ENCODE results near the gene MAS1L. TPM values are rescaled to one million over a fixed set of nuclear protein-coding genes. Genes with fewer than 3 reads are reported as not detected.

The MAS1L gene
- total RNA-seq, 3 donors from 2014 or later, result 0.48 TPM; not detected in 2

DNA sequence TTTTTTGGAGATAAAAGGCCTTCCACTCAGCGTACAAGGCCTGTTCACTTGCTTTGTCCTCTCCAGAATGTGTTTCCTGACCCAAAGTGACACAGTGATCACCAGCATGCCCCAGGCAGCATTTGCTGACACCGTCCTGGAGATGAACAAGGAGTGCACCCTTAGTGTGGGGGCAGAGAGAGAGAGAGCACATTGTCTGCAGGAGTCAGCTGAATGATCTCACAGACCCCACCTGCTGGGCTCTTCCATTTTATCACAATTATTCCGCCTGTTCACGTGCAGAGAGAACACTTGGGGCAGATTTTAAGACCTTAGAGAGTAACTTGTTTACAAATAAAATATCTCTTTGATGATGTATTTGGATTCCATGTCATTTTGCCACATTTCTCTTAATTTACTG, 22.4 kb upstream of the MAS1L start:
- no peaks in the 10 kb centered on the region for H3K27me3 ChIP-seq
- TF ChIP-seq, protein P1, sequence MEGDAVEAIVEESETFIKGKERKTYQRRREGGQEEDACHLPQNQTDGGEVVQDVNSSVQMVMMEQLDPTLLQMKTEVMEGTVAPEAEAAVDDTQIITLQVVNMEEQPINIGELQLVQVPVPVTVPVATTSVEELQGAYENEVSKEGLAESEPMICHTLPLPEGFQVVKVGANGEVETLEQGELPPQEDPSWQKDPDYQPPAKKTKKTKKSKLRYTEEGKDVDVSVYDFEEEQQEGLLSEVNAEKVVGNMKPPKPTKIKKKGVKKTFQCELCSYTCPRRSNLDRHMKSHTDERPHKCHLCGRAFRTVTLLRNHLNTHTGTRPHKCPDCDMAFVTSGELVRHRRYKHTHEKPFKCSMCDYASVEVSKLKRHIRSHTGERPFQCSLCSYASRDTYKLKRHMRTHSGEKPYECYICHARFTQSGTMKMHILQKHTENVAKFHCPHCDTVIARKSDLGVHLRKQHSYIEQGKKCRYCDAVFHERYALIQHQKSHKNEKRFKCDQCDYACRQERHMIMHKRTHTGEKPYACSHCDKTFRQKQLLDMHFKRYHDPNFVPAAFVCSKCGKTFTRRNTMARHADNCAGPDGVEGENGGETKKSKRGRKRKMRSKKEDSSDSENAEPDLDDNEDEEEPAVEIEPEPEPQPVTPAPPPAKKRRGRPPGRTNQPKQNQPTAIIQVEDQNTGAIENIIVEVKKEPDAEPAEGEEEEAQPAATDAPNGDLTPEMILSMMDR (IDR thresholded peaks at IDR 0.05), result no peak
- TF ChIP-seq POLR2AphosphoS5 (IDR thresholded peaks at IDR 0.05) (no peak), POLR2A (IDR thresholded peaks at IDR 0.05) (no peak)
- DNase-seq (ENCODE audit: low spot score in 2 of 2), result peak in 1 of 2 donors; percentile 7
- intact Hi-C loops (cut with DNase I; ENCODE audit: low total_unique reads), result no loop called here
- no peak overlapping the region for H3K27ac ChIP-seq
- no peaks in the 10 kb centered on the region for H3K9me3 ChIP-seq
- no peaks in the 10 kb centered on the region for H3K36me3 ChIP-seq
- no peaks in the 10 kb centered on the region for H3K4me1 ChIP-seq
- no peak overlapping the region for H3K4me3 ChIP-seq

DNA sequence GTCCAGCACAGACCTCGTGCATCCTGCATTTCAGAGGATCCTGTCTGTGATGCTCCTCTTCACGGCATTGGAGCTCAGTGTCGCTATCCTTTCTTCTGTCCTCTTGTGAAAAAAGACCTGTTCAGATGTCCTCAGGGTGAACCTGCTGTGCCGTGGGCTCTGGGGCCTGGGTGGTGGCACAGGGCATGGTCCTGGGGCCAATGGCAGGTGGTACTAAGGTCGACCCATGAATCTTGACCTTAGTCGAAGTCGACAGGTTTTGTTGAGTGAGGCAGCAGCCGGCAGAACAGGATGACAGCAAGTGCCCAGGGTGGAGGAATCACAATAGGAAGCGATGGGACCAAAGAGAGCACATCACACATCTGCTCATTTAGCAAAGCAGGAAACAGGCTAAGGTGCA, 22.0 kb upstream of the MAS1L start:
- Histone ChIP-seq H3K4me3 (no peak overlapping the region), H3K27me3 (no peaks in the 10 kb centered on the region), H3K27ac (no peak overlapping the region), H3K9me3 (no peaks in the 10 kb centered on the region), H3K4me1 (no peaks in the 10 kb centered on the region), H3K36me3 (no peaks in the 10 kb centered on the region)
- intact Hi-C loops (cut with DNase I; ENCODE audit: low total_unique reads), result no loop called here
- TF ChIP-seq POLR2A (IDR thresholded peaks at IDR 0.05) (no peak), POLR2AphosphoS5 (IDR thresholded peaks at IDR 0.05) (no peak)
- TF ChIP-seq, protein P1 (IDR thresholded peaks at IDR 0.05), result no peak
- no peak for DNase-seq (ENCODE audit: low spot score in 2 of 2)

DNA sequence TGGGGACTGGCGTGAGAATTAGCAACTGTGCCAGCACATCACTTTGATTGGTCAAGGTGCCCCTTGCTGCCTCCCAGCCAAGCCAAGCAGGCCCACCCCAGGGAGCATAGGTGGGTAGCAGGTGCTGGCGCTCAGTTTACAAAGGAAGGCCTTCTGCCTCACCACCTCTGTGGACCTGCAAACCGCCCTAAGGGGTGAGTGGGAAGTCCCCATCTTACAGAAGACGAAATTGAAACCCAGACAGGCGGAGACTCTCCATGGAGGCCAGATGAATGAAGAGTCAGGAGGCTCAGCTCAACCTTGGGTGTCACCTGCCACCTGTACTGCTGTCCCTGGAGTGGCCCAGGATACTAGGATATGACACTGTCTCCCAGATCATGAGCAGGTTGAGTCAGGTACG, 21.5 kb upstream of the MAS1L start:
- Histone ChIP-seq H3K27me3 (no peaks in the 10 kb centered on the region), H3K4me3 (no peak overlapping the region), H3K36me3 (no peaks in the 10 kb centered on the region), H3K4me1 (no peaks in the 10 kb centered on the region), H3K9me3 (no peaks in the 10 kb centered on the region), H3K27ac (no peak overlapping the region)
- no peak for DNase-seq (ENCODE audit: low spot score in 2 of 2)
- TF ChIP-seq POLR2A (IDR thresholded peaks at IDR 0.05) (no peak), POLR2AphosphoS5 (IDR thresholded peaks at IDR 0.05) (no peak)
- TF ChIP-seq, protein P1 (IDR thresholded peaks at IDR 0.05), result no peak
- intact Hi-C loops (cut with DNase I; ENCODE audit: low total_unique reads), result no loop called here

DNA sequence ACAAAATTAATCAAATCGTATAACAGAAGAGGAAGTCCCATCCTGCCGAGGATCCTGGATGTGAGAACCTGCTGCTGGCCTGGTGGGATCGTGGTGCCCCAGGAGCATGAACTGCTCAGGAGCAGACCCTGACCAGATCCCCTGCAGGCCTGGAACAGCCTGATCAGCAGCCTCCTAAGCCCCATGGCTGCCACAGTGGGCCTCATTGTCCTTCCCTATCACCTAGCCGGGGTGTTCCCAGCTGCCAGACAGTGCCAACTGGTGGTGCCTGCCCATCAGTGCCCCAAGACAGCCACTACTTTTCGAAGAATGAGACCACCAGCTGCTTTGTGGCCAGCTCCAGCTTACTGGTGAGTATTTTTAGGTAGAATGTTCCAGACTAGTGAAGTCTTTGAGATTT, 19.6 kb upstream of the MAS1L start:
- intact Hi-C loops (cut with DNase I; ENCODE audit: low total_unique reads), result no loop called here

DNA sequence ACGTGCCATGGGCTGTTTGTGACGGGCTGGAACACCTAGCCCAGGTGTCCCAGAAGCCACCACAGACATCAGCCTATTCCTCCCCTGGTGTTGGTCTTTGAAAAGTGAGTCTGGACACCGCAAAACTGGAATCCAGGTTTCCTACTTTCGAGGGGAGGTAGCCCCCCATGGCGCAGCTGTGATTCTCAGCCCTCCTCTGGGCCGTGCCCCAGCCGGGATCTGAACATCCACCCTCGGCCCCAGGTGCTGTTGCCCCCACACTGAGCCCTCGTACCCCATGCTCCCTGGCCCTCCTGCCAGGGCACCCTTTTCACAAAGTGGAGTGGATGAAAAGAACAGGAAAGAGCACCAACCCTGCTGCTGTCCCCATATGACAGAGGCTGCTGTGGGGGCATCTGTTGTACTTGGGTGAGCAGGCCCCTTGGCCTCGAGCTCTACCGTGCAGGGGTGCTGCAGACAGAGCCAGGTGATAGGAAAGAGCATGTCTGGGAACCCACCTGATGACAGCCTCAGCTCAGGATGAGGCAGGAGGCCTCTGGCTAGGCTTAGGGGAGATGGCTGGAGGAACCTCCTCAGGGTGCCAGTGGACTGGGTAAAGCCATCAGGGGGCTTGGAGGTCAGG, 18.8 kb upstream of the MAS1L start:
- no peak overlapping the region for H3K27ac ChIP-seq
- no peak for TF ChIP-seq POLR2AphosphoS5 (IDR thresholded peaks at IDR 0.05)
- TF ChIP-seq, protein P1 (IDR thresholded peaks at IDR 0.05), result no peak
- TF ChIP-seq POLR2A (IDR thresholded peaks at IDR 0.05), result no peak
- H3K4me3 ChIP-seq, result no peak overlapping the region
- DNase-seq (ENCODE audit: low spot score in 2 of 2), result no peak
- H3K36me3 ChIP-seq, result no peaks in the 10 kb centered on the region
- H3K9me3 ChIP-seq, result no peaks in the 10 kb centered on the region
- H3K4me1 ChIP-seq, result no peaks in the 10 kb centered on the region
- H3K27me3 ChIP-seq, result no peaks in the 10 kb centered on the region
- intact Hi-C loops (cut with DNase I; ENCODE audit: low total_unique reads), result no loop called here

More for the DNA sequence above, 19.6 kb upstream of the MAS1L start:
- H3K36me3 ChIP-seq, result no peaks in the 10 kb centered on the region
- no peak for TF ChIP-seq POLR2AphosphoS5 (IDR thresholded peaks at IDR 0.05)
- TF ChIP-seq, protein P1 (IDR thresholded peaks at IDR 0.05), result no peak
- TF ChIP-seq POLR2A (IDR thresholded peaks at IDR 0.05), result no peak
- DNase-seq (ENCODE audit: low spot score in 2 of 2), result no peak
- no peaks in the 10 kb centered on the region for H3K4me1 ChIP-seq
- H3K4me3 ChIP-seq, result no peak overlapping the region
- H3K27me3 ChIP-seq, result no peaks in the 10 kb centered on the region
- no peak overlapping the region for H3K27ac ChIP-seq
- H3K9me3 ChIP-seq, result no peaks in the 10 kb centered on the region

Measured in breast epithelium (tissue), 4 donors.